Measurements from ENCODE around the gene TWIST1. TPM values are rescaled to one million over a fixed set of nuclear protein-coding genes. Genes with fewer than 3 reads are reported as not detected.

The TWIST1 gene
- total and polyA plus RNA-seq, 2 donors from 2014 or later: 1.3 to 1.7 TPM

GRCh38 chr7:19104811-19105210 lies 12.6 kb downstream of the TWIST1 start:
- DNase-seq: no peak
- intact Hi-C loops (cut with DNase I): no loop called here
- no peak for TF ChIP-seq CTCF (IDR thresholded peaks at IDR 0.05; ENCODE audit: borderline replicate concordance, extremely low read depth, insufficient read depth)
- FAIRE-seq: no peak
- Histone ChIP-seq H3K36me3 (ENCODE audit: control insufficient read depth in 2 of 3, insufficient read depth in 3 of 3, low read length in 3 of 3) (no peaks in the 10 kb centered on the region), H3K4me3 (ENCODE audit: low read length in 3 of 3) (no peak overlapping the region), H3K27ac (ENCODE audit: low read depth in 2 of 2, low read length in 2 of 2) (no peak overlapping the region), H3K4me1 (ENCODE audit: control insufficient read depth in 2 of 3, insufficient read depth in 2 of 3, low read depth in 1 of 3, low read length in 3 of 3) (peaks cover 0 to 6% (median 0%) of the 10 kb centered on the region in 3 donors), H3K9ac (ENCODE audit: low read length in 3 of 3) (no peak overlapping the region), H3K9me3 (ENCODE audit: control insufficient read depth in 2 of 3, insufficient read depth in 1 of 3, low read length in 3 of 3) (no peaks in the 10 kb centered on the region), H3K27me3 (ENCODE audit: control insufficient read depth, insufficient read depth, low read length) (peaks cover 42% of the 10 kb centered on the region)

GRCh38 chr7:19102884-19103283 lies 14.6 kb downstream of the TWIST1 start:
- Histone ChIP-seq H3K9ac (ENCODE audit: low read length in 3 of 3) (no peak overlapping the region), H3K36me3 (ENCODE audit: control insufficient read depth in 2 of 3, insufficient read depth in 3 of 3, low read length in 3 of 3) (no peaks in the 10 kb centered on the region), H3K9me3 (ENCODE audit: control insufficient read depth in 2 of 3, insufficient read depth in 1 of 3, low read length in 3 of 3) (no peaks in the 10 kb centered on the region), H3K27ac (ENCODE audit: low read depth in 2 of 2, low read length in 2 of 2) (no peak overlapping the region), H3K4me3 (ENCODE audit: low read length in 3 of 3) (no peak overlapping the region), H3K4me1 (ENCODE audit: control insufficient read depth in 2 of 3, insufficient read depth in 2 of 3, low read depth in 1 of 3, low read length in 3 of 3) (peaks cover 0 to 6% (median 0%) of the 10 kb centered on the region in 3 donors), H3K27me3 (ENCODE audit: control insufficient read depth, insufficient read depth, low read length) (peaks cover 32% of the 10 kb centered on the region)
- FAIRE-seq (no peak), DNase-seq (no peak)
- TF ChIP-seq CTCF (IDR thresholded peaks at IDR 0.05; ENCODE audit: borderline replicate concordance, extremely low read depth, insufficient read depth): no peak
- intact Hi-C loops (cut with DNase I): no loop called here

- Histone ChIP-seq H3K36me3 (ENCODE audit: control insufficient read depth in 2 of 3, insufficient read depth in 3 of 3, low read length in 3 of 3) (no peaks in the 10 kb centered on the region), H3K27ac (ENCODE audit: low read depth in 2 of 2, low read length in 2 of 2) (no peak overlapping the region), H3K9me3 (ENCODE audit: control insufficient read depth in 2 of 3, insufficient read depth in 1 of 3, low read length in 3 of 3) (no peaks in the 10 kb centered on the region), H3K4me1 (ENCODE audit: control insufficient read depth in 2 of 3, insufficient read depth in 2 of 3, low read depth in 1 of 3, low read length in 3 of 3) (peaks cover 0 to 2% (median 0%) of the 10 kb centered on the region in 3 donors), H3K9ac (ENCODE audit: low read length in 3 of 3) (no peak overlapping the region), H3K4me3 (ENCODE audit: low read length in 3 of 3) (no peak overlapping the region), H3K27me3 (ENCODE audit: control insufficient read depth, insufficient read depth, low read length) (peaks cover 25% of the 10 kb centered on the region)
- no peak for TF ChIP-seq CTCF (IDR thresholded peaks at IDR 0.05; ENCODE audit: borderline replicate concordance, extremely low read depth, insufficient read depth)
- intact Hi-C loops (cut with DNase I): no loop called here
- FAIRE-seq (no peak), DNase-seq (no peak)
Observed at GRCh38 chr7:19101909-19102308, 15.5 kb downstream of the TWIST1 start.

DNA sequence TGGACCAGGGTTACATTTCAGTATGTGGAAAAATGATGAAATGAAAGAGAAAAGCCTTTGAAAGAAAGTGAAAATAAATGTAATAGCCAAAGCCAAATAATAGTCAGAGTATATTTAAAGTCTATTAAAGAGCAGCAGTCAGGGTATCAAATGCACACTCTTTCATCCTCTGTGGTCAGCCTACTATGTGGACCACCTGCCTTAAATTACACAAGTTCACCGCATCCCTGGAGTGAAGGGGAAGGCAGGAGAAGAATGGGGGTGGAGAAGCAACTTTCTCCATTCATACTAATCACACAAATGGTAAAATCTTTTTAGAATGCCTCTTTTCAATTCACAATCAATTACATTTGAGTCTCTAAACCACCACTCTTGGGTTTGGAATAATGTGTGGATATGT lies 16.0 kb downstream of the TWIST1 start:
- H3K4me3 ChIP-seq (ENCODE audit: low read length in 3 of 3): no peak overlapping the region
- H3K9ac ChIP-seq (ENCODE audit: low read length in 3 of 3): no peak overlapping the region
- FAIRE-seq (no peak), DNase-seq (no peak)
- H3K4me1 ChIP-seq (ENCODE audit: control insufficient read depth in 2 of 3, insufficient read depth in 2 of 3, low read depth in 1 of 3, low read length in 3 of 3): peaks cover 0 to 2% (median 0%) of the 10 kb centered on the region in 3 donors
- no peak for TF ChIP-seq CTCF (IDR thresholded peaks at IDR 0.05; ENCODE audit: borderline replicate concordance, extremely low read depth, insufficient read depth)
- no peaks in the 10 kb centered on the region for H3K36me3 ChIP-seq (ENCODE audit: control insufficient read depth in 2 of 3, insufficient read depth in 3 of 3, low read length in 3 of 3)
- H3K27ac ChIP-seq (ENCODE audit: low read depth in 2 of 2, low read length in 2 of 2): no peak overlapping the region
- no peaks in the 10 kb centered on the region for H3K9me3 ChIP-seq (ENCODE audit: control insufficient read depth in 2 of 3, insufficient read depth in 1 of 3, low read length in 3 of 3)
- peaks cover 21% of the 10 kb centered on the region for H3K27me3 ChIP-seq (ENCODE audit: control insufficient read depth, insufficient read depth, low read length)
- intact Hi-C loops (cut with DNase I): no loop called here
